GM12878 (cell line): ENCODE results near the gene PHRF1. TPM values are rescaled to one million over a fixed set of nuclear protein-coding genes. Genes with fewer than 3 reads are reported as not detected.

ENCODE experiments used
- BACH1 ChIP-seq: fragments of 450-650 bp; IDR thresholded peaks from 2 replicates; pipeline ENCODE4 v1.6.1; 2017; ENCODE audit warnings: mild to moderate bottlenecking, borderline replicate concordance
- CHD1 ChIP-seq: IDR thresholded peaks from 2 replicates; pipeline ENCODE4 v1.6.1; 2012; ENCODE audit warnings: low read depth, low read length, improper control_type of control experiment
- CHD4 ChIP-seq: fragments of 200-600 bp; sonication (generic); IDR thresholded peaks from 2 replicates; pipeline ENCODE4 v1.6.1; 2016; ENCODE audit warnings: mild to moderate bottlenecking
- CTCF ChIP-seq, 3 experiments: IDR thresholded peaks in 2 of 3; conservative IDR thresholded peaks in 1 of 3; 2 replicates each; pipeline ENCODE4 v1.5.1; 2011; ENCODE audit warnings: low read depth in 3 of 3, low read length in 3 of 3, mild to moderate bottlenecking in 3 of 3, control low read depth in 2 of 3, moderate library complexity in 2 of 3, inconsistent platforms in 1 of 3, mixed read lengths in 1 of 3; ENCODE audit not compliant: control insufficient read depth in 2 of 3, insufficient read depth in 1 of 3; ENCODE audit errors: extremely low read depth in 1 of 3
- GATAD2B ChIP-seq: fragments of 450-650 bp; conservative IDR thresholded peaks from 2 replicates; pipeline ENCODE4 v1.6.1; 2017; ENCODE audit warnings: low read depth, mild to moderate bottlenecking, moderate library complexity
- JUNB ChIP-seq: IDR thresholded peaks from 2 replicates; pipeline ENCODE4 v1.6.1; 2016; ENCODE audit warnings: antibody characterized with exemption, mild to moderate bottlenecking
- KAT2A ChIP-seq: conservative IDR thresholded peaks from 2 replicates; pipeline ENCODE4 v1.6.1; 2011; ENCODE audit warnings: low read depth, low read length; ENCODE audit not compliant: control insufficient read depth
- MTA2 ChIP-seq: fragments of 450-650 bp; IDR thresholded peaks from 2 replicates; pipeline ENCODE4 v1.6.1; 2016; ENCODE audit warnings: low read depth, mild to moderate bottlenecking, moderate library complexity
- NR2C1 ChIP-seq: fragments of 450-650 bp; IDR thresholded peaks from 2 replicates; pipeline ENCODE4 v1.6.1; 2017; ENCODE audit warnings: antibody characterized with exemption, mild to moderate bottlenecking, moderate library complexity
- REST ChIP-seq: IDR thresholded peaks from 2 replicates; pipeline ENCODE4 v1.6.1; 2012; ENCODE audit warnings: mild to moderate bottlenecking, low read depth, low read length
- SKIL ChIP-seq: fragments of 450-650 bp; IDR thresholded peaks from 2 replicates; pipeline ENCODE4 v1.6.1; 2017; ENCODE audit warnings: mild to moderate bottlenecking, low read depth, inconsistent platforms; ENCODE audit not compliant: poor library complexity, severe bottlenecking
- SMAD5 ChIP-seq: IDR thresholded peaks from 2 replicates; pipeline ENCODE4 v1.6.1; 2016; ENCODE audit warnings: antibody characterized with exemption, low read depth
- SP1 ChIP-seq: IDR thresholded peaks from one replicate; pipeline ENCODE4 v1.6.1; 2011; ENCODE audit warnings: low read depth, low read length
- SREBF2 ChIP-seq: IDR thresholded peaks from 2 replicates; pipeline ENCODE4 v1.6.1; 2012; ENCODE audit warnings: mild to moderate bottlenecking, low read length
- ZBED1 ChIP-seq: IDR thresholded peaks from 2 replicates; pipeline ENCODE4 v1.6.1; 2016; ENCODE audit warnings: borderline replicate concordance
- polyA plus RNA-seq, 11 experiments: library from polyadenylated mRNA; depleted of rRNA in 4 of 11; unstranded in 6 of 11; stranded (reverse) in 5 of 11; fragments of >200 nt; fragmentation: Nextera tagmentation in 4 of 11; fragmentation: Illumina TruSeq in 1 of 11; extraction: Ambion mirVana in 4 of 11; extraction: Trizol in 1 of 11; gene quantifications; 1 replicate in 1 of 11; 2 replicates in 10 of 11; pipeline versions ENCODE4 v1.2.1 to v1.2.3, GENCODE V29; 2011 to 2016; ENCODE audit warnings: inconsistent platforms in 2 of 11, missing spikeins in 2 of 11, low read depth in 1 of 11
- total RNA-seq, 4 experiments: library from RNA; depleted of rRNA in 3 of 4; stranded (reverse); fragments of >200 nt in 3 of 4; fragmentation: Illumina TruSeq in 1 of 4; extraction: Trizol in 1 of 4; gene quantifications; 2 replicates each; pipeline versions ENCODE4 v1.2.1 to v1.2.3, GENCODE V29; 2013 to 2021
- TF ChIP-seq, protein P1 (sequence below): IDR thresholded peaks from 2 replicates; pipeline ENCODE4 v1.6.1; 2011; ENCODE audit warnings: borderline replicate concordance, low read depth, mild to moderate bottlenecking, moderate library complexity, mixed read lengths, low read length; ENCODE audit not compliant: insufficient read depth; ENCODE audit errors: extremely low read length
- TF ChIP-seq, protein P2 (sequence below): fragments of 450-650 bp; IDR thresholded peaks from 2 replicates; pipeline ENCODE4 v1.6.1; 2016; ENCODE audit warnings: mild to moderate bottlenecking, moderate library complexity, borderline replicate concordance

The PHRF1 gene
- total and polyA plus RNA-seq, 10 of the 15 experiments (the other 5 are each of a cell fraction or from before 2014, with no cell fraction given) = 0.13 to 43.5 (median 15.1) TPM

- TF ChIP-seq ZBED1 (no peak), NR2C1 (no peak), CHD1 (no peak), REST (no peak), SMAD5 (no peak), KAT2A (no peak), SP1 (peak; percentile 83), SKIL (no peak), SREBF2 (no peak), JUNB (no peak), CHD4 (no peak; the same call in 1 of the 2 replicates), MTA2 (0 out of 2 replicates have a peak, but pooled peaks have one; percentile 31), GATAD2B (peak; percentile 100), CTCF (IDR thresholded peaks at IDR 0.05 in 2 of 3, conservative IDR thresholded peaks at IDR 0.05 in 1 of 3; ENCODE audit: control insufficient read depth in 2 of 3, extremely low read depth in 1 of 3, insufficient read depth in 1 of 3, low read depth in 3 of 3, low read length in 3 of 3) (no peak), BACH1 (peak; percentile 99)
- TF ChIP-seq, protein P1, sequence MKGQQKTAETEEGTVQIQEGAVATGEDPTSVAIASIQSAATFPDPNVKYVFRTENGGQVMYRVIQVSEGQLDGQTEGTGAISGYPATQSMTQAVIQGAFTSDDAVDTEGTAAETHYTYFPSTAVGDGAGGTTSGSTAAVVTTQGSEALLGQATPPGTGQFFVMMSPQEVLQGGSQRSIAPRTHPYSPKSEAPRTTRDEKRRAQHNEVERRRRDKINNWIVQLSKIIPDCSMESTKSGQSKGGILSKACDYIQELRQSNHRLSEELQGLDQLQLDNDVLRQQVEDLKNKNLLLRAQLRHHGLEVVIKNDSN = peak; percentile 86
- TF ChIP-seq, protein P2, sequence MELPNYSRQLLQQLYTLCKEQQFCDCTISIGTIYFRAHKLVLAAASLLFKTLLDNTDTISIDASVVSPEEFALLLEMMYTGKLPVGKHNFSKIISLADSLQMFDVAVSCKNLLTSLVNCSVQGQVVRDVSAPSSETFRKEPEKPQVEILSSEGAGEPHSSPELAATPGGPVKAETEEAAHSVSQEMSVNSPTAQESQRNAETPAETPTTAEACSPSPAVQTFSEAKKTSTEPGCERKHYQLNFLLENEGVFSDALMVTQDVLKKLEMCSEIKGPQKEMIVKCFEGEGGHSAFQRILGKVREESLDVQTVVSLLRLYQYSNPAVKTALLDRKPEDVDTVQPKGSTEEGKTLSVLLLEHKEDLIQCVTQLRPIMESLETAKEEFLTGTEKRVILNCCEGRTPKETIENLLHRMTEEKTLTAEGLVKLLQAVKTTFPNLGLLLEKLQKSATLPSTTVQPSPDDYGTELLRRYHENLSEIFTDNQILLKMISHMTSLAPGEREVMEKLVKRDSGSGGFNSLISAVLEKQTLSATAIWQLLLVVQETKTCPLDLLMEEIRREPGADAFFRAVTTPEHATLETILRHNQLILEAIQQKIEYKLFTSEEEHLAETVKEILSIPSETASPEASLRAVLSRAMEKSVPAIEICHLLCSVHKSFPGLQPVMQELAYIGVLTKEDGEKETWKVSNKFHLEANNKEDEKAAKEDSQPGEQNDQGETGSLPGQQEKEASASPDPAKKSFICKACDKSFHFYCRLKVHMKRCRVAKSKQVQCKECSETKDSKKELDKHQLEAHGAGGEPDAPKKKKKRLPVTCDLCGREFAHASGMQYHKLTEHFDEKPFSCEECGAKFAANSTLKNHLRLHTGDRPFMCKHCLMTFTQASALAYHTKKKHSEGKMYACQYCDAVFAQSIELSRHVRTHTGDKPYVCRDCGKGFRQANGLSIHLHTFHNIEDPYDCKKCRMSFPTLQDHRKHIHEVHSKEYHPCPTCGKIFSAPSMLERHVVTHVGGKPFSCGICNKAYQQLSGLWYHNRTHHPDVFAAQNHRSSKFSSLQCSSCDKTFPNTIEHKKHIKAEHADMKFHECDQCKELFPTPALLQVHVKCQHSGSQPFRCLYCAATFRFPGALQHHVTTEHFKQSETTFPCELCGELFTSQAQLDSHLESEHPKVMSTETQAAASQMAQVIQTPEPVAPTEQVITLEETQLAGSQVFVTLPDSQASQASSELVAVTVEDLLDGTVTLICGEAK = peak; percentile 72
Measured at GRCh38 chr11:536841-537621, 39.2 kb upstream of the PHRF1 start, which contains the start of gene LRRC56 (continued).
